IMR-90 (cell line): Measurements from ENCODE around the gene GRM8. TPM values are rescaled to one million over a fixed set of nuclear protein-coding genes. Genes with fewer than 3 reads are reported as not detected.

Experiments
- ATAC-seq: fragments of 200-7000 bp; cut with Tn5 transposase; 2 replicates; pipeline ENCODE4 v1.9.1; 2020; ENCODE audit warnings: low read depth, mild to moderate bottlenecking, moderate library complexity
- BruUV-seq: library from RNA; stranded (reverse); fragments of 400-500 nt; replicated peaks from 2 replicates; lab custom pipeline; 2021; lab: Mats Ljungman, UMichigan
- CTCF ChIA-PET: fragments of 300-600 bp; formaldehyde crosslinking; extraction: SDS; loops from one replicate; lab custom pipeline; 2021; ENCODE audit warnings: antibody characterized with exemption; lab: Yijun Ruan, JAX
- POLR2A ChIA-PET: fragments of 300-600 bp; sonication (Branson Sonifier 250); formaldehyde crosslinking; loops from one replicate; lab custom pipeline; 2022; ENCODE audit warnings: antibody characterized with exemption; ENCODE audit not compliant: unreplicated experiment; lab: Charles Lee
- DNase-seq: peaks from one replicate; pipeline ENCODE4 v3.0.0; 2013
- H2AFZ ChIP-seq: replicated peaks from 2 replicates; pipeline ENCODE3; 2013; ENCODE audit warnings: low read length, mild to moderate bottlenecking; ENCODE audit not compliant: poor library complexity
- H2AK5ac ChIP-seq: 2 replicates; pipeline ENCODE4 v1.6.1; 2013; ENCODE audit warnings: low read depth, low read length, inconsistent platforms
- H2AK9ac ChIP-seq: replicated peaks from 2 replicates; pipeline ENCODE3; 2013; ENCODE audit warnings: mild to moderate bottlenecking, low read depth, low read length, moderate library complexity; ENCODE audit not compliant: poor library complexity
- H2BK120ac ChIP-seq: 2 replicates; pipeline ENCODE4 v1.6.1; 2013; ENCODE audit warnings: low read depth, low read length, inconsistent platforms
- H2BK15ac ChIP-seq: 3 replicates; pipeline ENCODE4 v1.6.1; 2013; ENCODE audit warnings: low read depth, low read length, inconsistent platforms
- H2BK20ac ChIP-seq: 2 replicates; pipeline ENCODE4 v1.6.1; 2013; ENCODE audit warnings: low read depth, mild to moderate bottlenecking, inconsistent platforms, low read length, moderate library complexity
- H2BK5ac ChIP-seq: 2 replicates; pipeline ENCODE4 v1.6.1; 2013; ENCODE audit warnings: mild to moderate bottlenecking, low read depth, low read length, inconsistent platforms; ENCODE audit not compliant: poor library complexity, severe bottlenecking
- H3K14ac ChIP-seq: replicated peaks from 2 replicates; pipeline ENCODE4 v1.6.1; 2013; ENCODE audit warnings: low read depth, low read length, inconsistent platforms
- H3K18ac ChIP-seq: 2 replicates; pipeline ENCODE4 v1.6.1; 2013; ENCODE audit warnings: low read depth, low read length, control low read depth
- H3K23ac ChIP-seq: 2 replicates; pipeline ENCODE4 v1.6.1; 2013; ENCODE audit warnings: low read depth, low read length, inconsistent platforms
- H3K27ac ChIP-seq: 2 replicates; pipeline ENCODE4 v1.5.1; 2013; ENCODE audit warnings: mild to moderate bottlenecking, control low read depth, low read length; ENCODE audit not compliant: insufficient read depth
- H3K27me3 ChIP-seq: 2 replicates; pipeline ENCODE4 v1.6.1; 2013; ENCODE audit warnings: low read length; ENCODE audit not compliant: control insufficient read depth, insufficient read depth
- H3K36me3 ChIP-seq: 2 replicates; pipeline ENCODE4 v1.6.1; 2013; ENCODE audit warnings: low read length, mixed read lengths; ENCODE audit not compliant: control insufficient read depth, insufficient read depth
- H3K4ac ChIP-seq: 2 replicates; pipeline ENCODE4 v1.6.1; 2013; ENCODE audit warnings: low read depth, low read length, inconsistent platforms
- H3K4me1 ChIP-seq: 2 replicates; pipeline ENCODE4 v1.6.1; 2013; ENCODE audit warnings: low read length, mixed read lengths; ENCODE audit not compliant: control insufficient read depth, insufficient read depth
- H3K4me2 ChIP-seq: 2 replicates; pipeline ENCODE4 v1.6.1; 2013; ENCODE audit warnings: low read depth, mild to moderate bottlenecking, control low read depth, low read length, moderate library complexity
- H3K4me3 ChIP-seq: 2 replicates; pipeline ENCODE4 v1.5.1; 2013; ENCODE audit warnings: low read depth, mild to moderate bottlenecking, control low read depth, low read length, moderate library complexity; ENCODE audit not compliant: insufficient read depth
- H3K56ac ChIP-seq: 2 replicates; pipeline ENCODE4 v1.6.1; 2013; ENCODE audit warnings: low read length, inconsistent platforms; ENCODE audit not compliant: insufficient read depth; ENCODE audit errors: extremely low read depth
- H3K79me1 ChIP-seq, 2 experiments: 2 replicates each; pipeline ENCODE4 v1.6.1; 2013; ENCODE audit warnings: low read length in 2 of 2, inconsistent platforms in 1 of 2, low read depth in 1 of 2
- H3K9ac ChIP-seq: 2 replicates; pipeline ENCODE4 v1.6.1; 2013; ENCODE audit warnings: low read depth, low read length, control low read depth
- H3K9me1 ChIP-seq: 2 replicates; pipeline ENCODE4 v1.6.1; 2013; ENCODE audit warnings: low read length, inconsistent platforms; ENCODE audit not compliant: insufficient read depth
- H3K9me3 ChIP-seq: 2 replicates; pipeline ENCODE4 v1.6.1; 2013; ENCODE audit warnings: low read length; ENCODE audit not compliant: control insufficient read depth, insufficient read depth
- H4K20me1 ChIP-seq: 2 replicates; pipeline ENCODE4 v1.6.1; 2013; ENCODE audit warnings: low read length, inconsistent platforms; ENCODE audit not compliant: insufficient read depth
- H4K5ac ChIP-seq: 2 replicates; pipeline ENCODE4 v1.6.1; 2013; ENCODE audit warnings: mild to moderate bottlenecking, low read depth, low read length, control low read depth
- H4K8ac ChIP-seq, 2 experiments: 2 replicates each; pipeline ENCODE4 v1.6.1; 2013; ENCODE audit warnings: low read depth in 2 of 2, low read length in 2 of 2, control low read depth in 1 of 2, inconsistent platforms in 1 of 2
- H4K91ac ChIP-seq: 2 replicates; pipeline ENCODE4 v1.6.1; 2013; ENCODE audit warnings: low read depth, low read length, inconsistent platforms; ENCODE audit not compliant: insufficient read depth
- BHLHE40 ChIP-seq: fragments of 150-350 bp; IDR thresholded peaks from 2 replicates; pipeline ENCODE4 v1.6.1; 2016; ENCODE audit warnings: mild to moderate bottlenecking, low read depth, low read length
- CEBPB ChIP-seq: IDR thresholded peaks from 2 replicates; pipeline ENCODE4 v1.6.1; 2012; ENCODE audit warnings: low read depth, low read length, improper control_type of control experiment
- CHD1 ChIP-seq: IDR thresholded peaks from 2 replicates; pipeline ENCODE4 v1.6.1; 2012; ENCODE audit warnings: low read depth, low read length, improper control_type of control experiment
- CTCF ChIP-seq: conservative IDR thresholded peaks from 2 replicates; pipeline ENCODE4 v1.5.1; 2012; ENCODE audit warnings: mild to moderate bottlenecking, low read depth, low read length, improper control_type of control experiment
- ELK1 ChIP-seq: fragments of 150-350 bp; IDR thresholded peaks from 2 replicates; pipeline ENCODE4 v1.6.1; 2016; ENCODE audit warnings: low read depth, mild to moderate bottlenecking, low read length, moderate library complexity, borderline replicate concordance
- FOS ChIP-seq: fragments of 150-350 bp; IDR thresholded peaks from 2 replicates; pipeline ENCODE4 v1.6.1; 2016; ENCODE audit warnings: low read depth, low read length
- MAFK ChIP-seq: IDR thresholded peaks from 2 replicates; pipeline ENCODE4 v1.6.1; 2012; ENCODE audit warnings: low read depth, low read length, improper control_type of control experiment
- MAZ ChIP-seq: IDR thresholded peaks from 2 replicates; pipeline ENCODE4 v1.6.1; 2012; ENCODE audit warnings: low read depth, mild to moderate bottlenecking, low read length, improper control_type of control experiment, moderate library complexity, borderline replicate concordance
- MXI1 ChIP-seq: IDR thresholded peaks from 2 replicates; pipeline ENCODE4 v1.6.1; 2012; ENCODE audit warnings: low read depth, mild to moderate bottlenecking, low read length, moderate library complexity, borderline replicate concordance
- NFE2L2 ChIP-seq: fragments of 150-350 bp; IDR thresholded peaks from 2 replicates; pipeline ENCODE4 v1.6.1; 2016; ENCODE audit warnings: low read depth, mild to moderate bottlenecking, low read length
- POLR2A ChIP-seq: IDR thresholded peaks from 2 replicates; pipeline ENCODE4 v1.6.1; 2012; ENCODE audit warnings: mild to moderate bottlenecking, low read depth, low read length
- RAD21 ChIP-seq: IDR thresholded peaks from 2 replicates; pipeline ENCODE4 v1.6.1; 2012; ENCODE audit warnings: low read length, improper control_type of control experiment
- RCOR1 ChIP-seq: IDR thresholded peaks from 2 replicates; pipeline ENCODE4 v1.6.1; 2012; ENCODE audit warnings: mild to moderate bottlenecking, low read length, improper control_type of control experiment; ENCODE audit not compliant: insufficient replicate concordance
- RFX5 ChIP-seq: IDR thresholded peaks from 2 replicates; pipeline ENCODE4 v1.8.0; 2012; ENCODE audit warnings: low read depth, mild to moderate bottlenecking, low read length, moderate library complexity
- WGBS, 2 experiments: methylation state at CpG; one replicate each; pipeline versions ENCODE4 v1.1.5 to v1.1.7; 2013; ENCODE audit warnings: missing lambda C conversion rate in 2 of 2; ENCODE audit not compliant: insufficient read length in 1 of 2; ENCODE audit errors: extremely low coverage in 2 of 2; 5-methylcytosine and 5-hydroxymethylcytosine counted together
- dilution Hi-C: fragments of 300-500 bp; cut with HindIII; formaldehyde crosslinking; loops from one replicate; pipeline ENCODE4 v1.14.3; 2018; ENCODE audit warnings: low sequenced_read_pairs; ENCODE audit not compliant: unreplicated experiment
- in situ Hi-C: fragments of 300-500 bp; cut with MboI; formaldehyde crosslinking; loops from 3 replicates; pipeline ENCODE4 v1.14.3; 2019; ENCODE audit warnings: low sequenced_read_pairs, inconsistent platforms, mixed read lengths
- intact Hi-C: fragments of 100-400 bp; cut with micrococcal nuclease; formaldehyde crosslinking; loops from 2 replicates; pipeline ENCODE4 v1.10.0; 2022
- polyA plus RNA-seq, 3 experiments: library from polyadenylated mRNA; depleted of rRNA; stranded (reverse); fragments of >200 nt; gene quantifications; 2 replicates each; pipeline ENCODE4 v1.2.3, GENCODE V29; 2012; ENCODE audit warnings: low replicate concordance in 1 of 3
- total RNA-seq: library from RNA; depleted of rRNA; stranded (reverse); fragments of >200 nt; gene quantifications from 2 replicates; pipeline ENCODE4 v1.2.3, GENCODE V29; 2012

GRM8 gene
- total and polyA plus RNA-seq, 2 of the 4 experiments (the other 2 are of a cell fraction) = not detected

- WGBS, 2 experiments = no CpG with 5 or more reads among the region's 3 CpGs
- Histone ChIP-seq H3K9me3 (peaks cover 5% of the 10 kb centered on the region), H2BK5ac (no peak overlapping the region), H2BK20ac (no peak overlapping the region), H3K79me1 (no peaks in the 10 kb centered on the region), H3K56ac (no peak overlapping the region), H3K4me3 (no peak overlapping the region), H2AK9ac (no peak overlapping the region), H3K18ac (no peak overlapping the region), H3K9me1 (no peaks in the 10 kb centered on the region), H3K4me2 (no peak overlapping the region), H3K36me3 (no peaks in the 10 kb centered on the region), H3K4ac (no peak overlapping the region), H3K14ac (no peak overlapping the region), H2BK120ac (no peak overlapping the region), H3K9ac (no peak overlapping the region), H3K23ac (no peak overlapping the region), H4K20me1 (no peaks in the 10 kb centered on the region), H2AFZ (no peak overlapping the region), H3K4me1 (no peaks in the 10 kb centered on the region), H4K8ac (no peak overlapping the region), H3K27ac (no peak overlapping the region), H2AK5ac (no peak overlapping the region), H4K91ac (no peak overlapping the region), H3K27me3 (no peaks in the 10 kb centered on the region), H4K5ac (no peak overlapping the region), H2BK15ac (no peak overlapping the region)
- BruUV-seq = no TSS peak
- TF ChIP-seq MXI1 = no peak
- TF ChIP-seq ELK1 = no peak
- no peak for TF ChIP-seq NFE2L2
- TF ChIP-seq BHLHE40 = no peak
- TF ChIP-seq RCOR1 = no peak
- TF ChIP-seq CTCF = no peak
- TF ChIP-seq MAZ = no peak
- no peak for TF ChIP-seq MAFK
- no peak for TF ChIP-seq RAD21
- no peak for TF ChIP-seq POLR2A
- no peak for TF ChIP-seq RFX5
- no peak for TF ChIP-seq CEBPB
- no peak for TF ChIP-seq CHD1
- TF ChIP-seq FOS = no peak
- DNase-seq (no peak), ATAC-seq (no peak)
- POLR2A ChIA-PET = no interaction called here
- CTCF ChIA-PET = no interaction called here
- in situ Hi-C loops (no loop called here), intact Hi-C loops (no loop called here), dilution Hi-C loops (no loop called here)
Observed at GRCh38 chr7:126483972-126484371, 768.8 kb downstream of the GRM8 start.
